Naive thymus-derived CD4-positive, alpha-beta T cell (primary cell): ENCODE data around the gene ARMC7. TPM values are rescaled to one million over a fixed set of nuclear protein-coding genes. Genes with fewer than 3 reads are reported as not detected.
A peak's percentile ranks its signal among the peaks of the same experiment; 100 is the strongest.
"Not testable (repeated sequence)": the region's sequence is repeated elsewhere in the genome, so short reads cannot be mapped to it uniquely, and the experiment has no call there.

Experiments
- ATAC-seq: fragments of 150-1000 bp; cut with Tn5 transposase; 2 replicates; pipeline ENCODE4 v1.10.0; 2021; ENCODE audit warnings: mild to moderate bottlenecking, moderate library complexity
- CTCF ChIA-PET: fragments of 350-600 bp; sonication (Branson Sonifier 250); formaldehyde crosslinking; loops from one replicate; lab custom pipeline; 2021; ENCODE audit warnings: antibody characterized with exemption; lab: Charles Lee
- POLR2A ChIA-PET: fragments of 350-600 bp; sonication (Branson Sonifier 250); formaldehyde crosslinking; loops from one replicate; lab custom pipeline; 2021; ENCODE audit warnings: antibody characterized with exemption, inconsistent platforms; lab: Charles Lee
- DNase-seq, 9 donors: peaks; one replicate each; pipeline versions ENCODE4 v3.0.0 to v3.0.0-alpha.2; 2020 to 2022; ENCODE audit warnings: mixed read lengths in 1 of 9
- H3K27ac ChIP-seq: one replicate; pipeline ENCODE4 v1.7.0; 2013; ENCODE audit warnings: mild to moderate bottlenecking, low read depth, low read length, moderate library complexity
- H3K27me3 ChIP-seq, 2 donors: one replicate each; pipeline ENCODE4 v1.7.0; 2013; ENCODE audit warnings: low read length in 2 of 2, mild to moderate bottlenecking in 2 of 2, moderate library complexity in 2 of 2; ENCODE audit not compliant: control insufficient read depth in 2 of 2, insufficient read depth in 2 of 2
- H3K36me3 ChIP-seq, 3 experiments: 1 replicate in 2 of 3; 2 replicates in 1 of 3; pipeline ENCODE4 v1.7.0; 2013; ENCODE audit warnings: low read length in 3 of 3, mild to moderate bottlenecking in 3 of 3, moderate library complexity in 1 of 3; ENCODE audit not compliant: insufficient read depth in 3 of 3, control insufficient read depth in 2 of 3
- H3K4me1 ChIP-seq, 2 donors: one replicate each; pipeline ENCODE4 v1.7.0; 2013; ENCODE audit warnings: low read length in 2 of 2, mild to moderate bottlenecking in 2 of 2, moderate library complexity in 1 of 2; ENCODE audit not compliant: control insufficient read depth in 2 of 2, insufficient read depth in 2 of 2
- H3K4me3 ChIP-seq: 2 replicates; pipeline ENCODE4 v1.7.0; 2013; ENCODE audit warnings: mild to moderate bottlenecking, low read length
- H3K9me3 ChIP-seq, 3 experiments: 1 replicate in 2 of 3; 2 replicates in 1 of 3; pipeline ENCODE4 v1.7.0; 2013; ENCODE audit warnings: low read length in 3 of 3; ENCODE audit not compliant: control insufficient read depth in 2 of 3
- H3K27ac Mint-ChIP-seq, 9 donors: one replicate each; pipeline ENCODE4 v1.8.0; 2020 to 2022; ENCODE audit warnings: mixed read lengths in 9 of 9, mild to moderate bottlenecking in 8 of 9, moderate library complexity in 5 of 9, inconsistent platforms in 2 of 9
- H3K27me3 Mint-ChIP-seq, 5 donors: one replicate each; pipeline ENCODE4 v1.8.0; 2021 to 2022; ENCODE audit warnings: mixed read lengths in 5 of 5, mild to moderate bottlenecking in 1 of 5
- H3K36me3 Mint-ChIP-seq, 5 donors: one replicate each; pipeline ENCODE4 v1.8.0; 2020 to 2022; ENCODE audit warnings: mixed read lengths in 5 of 5, mild to moderate bottlenecking in 3 of 5, inconsistent platforms in 1 of 5
- H3K4me1 Mint-ChIP-seq, 7 donors: one replicate each; pipeline ENCODE4 v1.8.0; 2020 to 2022; ENCODE audit warnings: mixed read lengths in 7 of 7, mild to moderate bottlenecking in 3 of 7, inconsistent platforms in 1 of 7
- H3K4me3 Mint-ChIP-seq, 10 donors: one replicate each; pipeline ENCODE4 v1.8.0; 2020 to 2022; ENCODE audit warnings: mild to moderate bottlenecking in 10 of 10, mixed read lengths in 10 of 10, moderate library complexity in 6 of 10, inconsistent platforms in 2 of 10
- H3K9me3 Mint-ChIP-seq, 11 donors: one replicate each; pipeline ENCODE4 v1.8.0; 2020 to 2022; ENCODE audit warnings: mixed read lengths in 11 of 11, mild to moderate bottlenecking in 4 of 11, inconsistent platforms in 1 of 11, moderate library complexity in 1 of 11
- intact Hi-C, 2 donors: fragments of 100-400 bp; cut with micrococcal nuclease; formaldehyde crosslinking; loops; one replicate each; pipeline ENCODE4 v1.15.1; 2023
- polyA plus RNA-seq, 2 donors: library from polyadenylated mRNA; unstranded; fragments of 300-500 nt; fragmentation: Illumina TruSeq; gene quantifications; one replicate each; pipeline ENCODE4 v1.2.3, GENCODE V29; 2021
- total RNA-seq, 6 experiments: library from RNA in 5 of 6; stranded (reverse) in 5 of 6; gene quantifications; 1 replicate in 5 of 6; 2 replicates in 1 of 6; pipeline ENCODE4 v1.2.3 and lab custom pipeline; 2021 to 2026

Gene ARMC7
- total and polyA plus RNA-seq, 7 experiments from 2014 or later, result 1.8 to 18.9 (median 10.5) TPM

DNA sequence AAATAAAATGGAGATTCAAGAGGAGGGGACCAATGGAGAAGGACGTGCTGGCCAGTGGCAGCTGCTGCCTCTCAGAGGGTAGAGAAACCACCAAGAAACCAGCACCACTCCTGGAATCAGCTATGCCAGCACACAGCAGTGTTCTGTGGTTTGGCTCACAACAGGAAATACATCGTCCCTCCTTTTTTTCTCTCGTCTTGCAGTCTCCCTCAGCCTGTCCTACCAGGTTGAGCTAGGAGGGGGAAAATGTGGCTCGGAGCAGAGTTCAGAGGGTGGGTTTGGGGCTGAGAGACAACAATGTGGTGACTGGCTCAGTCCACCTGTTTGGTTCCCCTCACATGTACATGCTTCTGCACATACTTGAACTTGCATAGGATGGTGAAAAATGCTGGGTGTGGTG lies 41.9 kb upstream of the ARMC7 start:
- POLR2A ChIA-PET, result interaction anchor here (0.6 to 3.5 kb wide), 16 partner anchors 9 to 203 kb away, joined by 3 to 20 read pairs (median 4); partner anchors contain the start of genes ARMC7, HID1, KCTD2 and MIF4GD
- DNase-seq (peak in 7 of 9 donors; percentile 34 to 56 (median 50)), ATAC-seq (peak; percentile 82)
- Histone ChIP-seq H3K4me1 (peaks cover 7 to 9% of the 10 kb centered on the region in 2 donors), H3K27ac (peak overlapping the region; percentile 55), H3K9me3 (no peaks in the 10 kb centered on the region), H3K27me3 (no peaks in the 10 kb centered on the region), H3K36me3 (peaks cover 0 to 25% (median 0%) of the 10 kb centered on the region in 3 experiments), H3K4me3 (no peak overlapping the region)
- peak overlapping the region; percentile 78 to 96 (median 88) for H3K27ac Mint-ChIP-seq
- H3K4me3 Mint-ChIP-seq, result peak overlapping the region; percentile 38 to 86 (median 78)
- CTCF ChIA-PET, result interaction anchor here (0.6 to 2.0 kb wide), 12 partner anchors 9 to 194 kb away, joined by 3 to 7 read pairs (median 3); partner anchors contain the start of genes GGA3, MRPS7 and NT5C
- no peaks in the 10 kb centered on the region for H3K27me3 Mint-ChIP-seq
- intact Hi-C loops, result loop anchor here in 1 of 2 donors (5.0 kb wide), 1 partner anchor 39 kb away; the partner anchor contains the start of gene ARMC7
- peaks cover 13 to 36% (median 28%) of the 10 kb centered on the region in 7 donors for H3K4me1 Mint-ChIP-seq
- peaks cover 0 to 2% (median 0%) of the 10 kb centered on the region in 11 donors for H3K9me3 Mint-ChIP-seq
- H3K36me3 Mint-ChIP-seq, result peaks cover 0 to 19% (median 5%) of the 10 kb centered on the region in 5 donors

DNA sequence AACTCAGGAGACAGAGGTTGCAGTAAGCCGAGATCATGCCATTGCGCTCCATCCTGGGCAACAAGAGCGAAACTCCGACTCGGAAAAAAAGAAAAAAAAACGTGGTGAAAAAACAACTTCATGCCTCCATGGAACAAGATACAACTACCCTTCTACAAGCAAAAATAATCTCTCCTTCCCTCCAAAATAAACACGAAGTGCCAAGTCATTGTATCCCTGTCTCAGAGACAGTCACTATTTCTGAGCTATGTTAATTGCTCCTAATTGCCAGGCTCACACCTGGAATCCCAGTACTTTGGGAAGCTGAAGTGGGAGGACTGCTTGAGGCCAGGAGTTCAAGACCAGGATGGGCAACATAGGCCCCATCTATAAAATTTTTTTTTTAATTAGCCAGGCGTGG lies 41.0 kb upstream of the ARMC7 start:
- ATAC-seq (no peak), DNase-seq (no peak)
- Histone ChIP-seq H3K4me1 (peaks cover 7 to 9% of the 10 kb centered on the region in 2 donors), H3K27me3 (no peaks in the 10 kb centered on the region), H3K9me3 (no peaks in the 10 kb centered on the region), H3K4me3 (no peak overlapping the region), H3K27ac (no peak overlapping the region), H3K36me3 (peaks cover 0 to 16% (median 0%) of the 10 kb centered on the region in 3 experiments)
- intact Hi-C loops, result loop anchor here in 1 of 2 donors (5.0 kb wide), 1 partner anchor 39 kb away; the partner anchor contains the start of gene ARMC7
- H3K36me3 Mint-ChIP-seq, result peaks cover 0 to 11% (median 4%) of the 10 kb centered on the region in 5 donors
- no peaks in the 10 kb centered on the region for H3K27me3 Mint-ChIP-seq
- peak overlapping the region in 5 of 9 donors; percentile 25 to 75 (median 61) for H3K27ac Mint-ChIP-seq
- CTCF ChIA-PET, result interaction anchor here (0.7 to 2.1 kb wide), 6 partner anchors 20 to 193 kb away, joined by 3 to 7 read pairs (median 4); no protein-coding TSS in a partner anchor
- peaks cover 13 to 36% (median 28%) of the 10 kb centered on the region in 7 donors for H3K4me1 Mint-ChIP-seq
- H3K9me3 Mint-ChIP-seq, result peaks cover 0 to 2% (median 0%) of the 10 kb centered on the region in 11 donors
- H3K4me3 Mint-ChIP-seq, result peak overlapping the region in 4 of 10 donors; percentile 35 to 48 (median 42)
- POLR2A ChIA-PET, result interaction anchor here (0.7 to 3.5 kb wide), 6 partner anchors 8 to 86 kb away, joined by 3 to 20 read pairs (median 6); partner anchors contain the start of gene SLC16A5

DNA sequence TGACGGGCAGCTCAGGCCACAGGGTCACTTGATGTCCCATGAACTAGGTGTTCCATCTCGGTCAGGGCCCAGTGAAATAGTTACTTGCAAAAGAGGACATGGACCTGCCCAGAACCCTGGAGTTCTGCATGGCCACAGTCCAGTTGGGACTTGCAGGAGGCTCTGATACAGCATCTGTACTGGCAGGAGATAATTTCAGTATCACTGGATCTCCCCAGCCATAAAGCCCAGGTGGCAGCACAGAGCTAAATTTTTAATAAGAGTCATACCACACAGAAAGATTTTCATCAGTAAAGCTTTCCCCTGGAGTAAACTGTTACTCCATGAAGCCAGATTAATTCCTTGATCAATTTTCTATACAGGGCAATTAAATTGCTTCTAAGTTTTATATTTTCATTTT lies 40.0 kb upstream of the ARMC7 start:
- Mint-ChIP-seq H3K4me3 (peak overlapping the region in 1 of 10 donors; percentile 54), H3K27me3 (no peaks in the 10 kb centered on the region), H3K36me3 (peaks cover 0 to 4% (median 0%) of the 10 kb centered on the region in 5 donors), H3K4me1 (peaks cover 13 to 36% (median 28%) of the 10 kb centered on the region in 7 donors), H3K9me3 (peaks cover 0 to 2% (median 0%) of the 10 kb centered on the region in 11 donors), H3K27ac (peak overlapping the region in 7 of 9 donors; percentile 14 to 75 (median 42))
- H3K27ac ChIP-seq, result no peak overlapping the region
- POLR2A ChIA-PET, result interaction anchor here (1.1 to 3.5 kb wide), 3 partner anchors 10 to 45 kb away, joined by 5 to 20 read pairs (median 6); partner anchors contain the start of gene SLC16A5
- DNase-seq (peak in 1 of 9 donors; percentile 40), ATAC-seq (peak; percentile 47)
- CTCF ChIA-PET, result interaction anchor here (0.6 to 2.1 kb wide), 11 partner anchors 9 to 123 kb away, joined by 3 to 9 read pairs (median 5); partner anchors contain the start of gene MRPL58
- peaks cover 0 to 5% (median 0%) of the 10 kb centered on the region in 3 experiments for H3K36me3 ChIP-seq
- no peaks in the 10 kb centered on the region for H3K27me3 ChIP-seq
- intact Hi-C loops, result loop anchor here in 1 of 2 donors (5.0 kb wide), 1 partner anchor 38 kb away; the partner anchor contains the start of gene ARMC7
- peaks cover 7 to 9% of the 10 kb centered on the region in 2 donors for H3K4me1 ChIP-seq
- no peak overlapping the region for H3K4me3 ChIP-seq
- no peaks in the 10 kb centered on the region for H3K9me3 ChIP-seq

DNA sequence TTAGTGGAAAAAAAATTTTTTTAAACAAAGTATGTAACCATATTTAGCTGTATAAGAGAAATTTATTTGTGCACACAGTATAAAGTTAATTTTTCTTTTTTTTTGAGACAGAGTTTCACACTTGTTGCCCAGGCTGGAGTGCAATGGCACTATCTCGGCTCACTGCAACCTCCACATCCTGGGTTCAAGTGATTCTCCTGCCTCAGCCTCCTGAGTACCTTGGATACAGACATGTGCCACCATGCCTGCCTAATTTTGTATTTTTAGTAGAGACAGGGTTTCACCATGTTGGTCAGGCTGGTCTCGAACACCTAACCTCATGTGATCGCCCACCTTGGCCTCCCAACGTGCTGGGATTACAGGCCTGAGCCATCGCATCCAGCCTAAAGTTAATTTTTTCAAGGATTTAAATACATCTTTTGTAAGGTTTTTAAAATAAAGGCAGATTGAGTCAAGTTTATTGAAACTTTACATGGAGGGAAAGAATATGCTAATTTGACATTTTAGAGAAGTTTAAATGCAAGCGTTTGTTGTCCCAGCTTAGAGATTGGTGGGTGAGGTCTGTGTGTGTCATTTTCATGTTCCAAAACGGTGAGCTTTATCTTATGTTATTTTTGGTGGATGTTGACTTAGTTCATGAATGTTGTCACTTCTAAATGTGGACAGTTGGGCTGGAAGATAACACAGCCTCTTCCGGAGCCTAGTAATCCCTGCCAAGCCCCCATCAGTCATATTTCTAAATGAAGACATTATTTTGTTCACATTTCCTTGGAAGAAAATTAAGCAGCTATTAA lies 38.1 kb upstream of the ARMC7 start:
- ChIA-PET POLR2A (interaction anchor here (0.7 to 1.5 kb wide), 6 partner anchors 11 to 393 kb away, joined by 3 to 4 read pairs (median 3); partner anchors contain the start of gene SLC16A5), CTCF (interaction anchor here (0.6 to 0.8 kb wide), 5 partner anchors 11 to 131 kb away, joined by 3 to 4 read pairs (median 3); no protein-coding TSS in a partner anchor)
- H3K27me3 ChIP-seq, H3K4me3 Mint-ChIP-seq, H3K27me3 Mint-ChIP-seq, H3K4me3 ChIP-seq, intact Hi-C loops, H3K27ac ChIP-seq, H3K36me3 ChIP-seq, H3K36me3 Mint-ChIP-seq, ATAC-seq, H3K4me1 ChIP-seq, H3K9me3 Mint-ChIP-seq, H3K9me3 ChIP-seq, DNase-seq: not testable (repeated sequence)
- Mint-ChIP-seq H3K27ac (peak overlapping the region in 2 of 9 donors; percentile 14 to 47), H3K4me1 (peaks cover 2 to 20% (median 17%) of the 10 kb centered on the region in 7 donors)

DNA sequence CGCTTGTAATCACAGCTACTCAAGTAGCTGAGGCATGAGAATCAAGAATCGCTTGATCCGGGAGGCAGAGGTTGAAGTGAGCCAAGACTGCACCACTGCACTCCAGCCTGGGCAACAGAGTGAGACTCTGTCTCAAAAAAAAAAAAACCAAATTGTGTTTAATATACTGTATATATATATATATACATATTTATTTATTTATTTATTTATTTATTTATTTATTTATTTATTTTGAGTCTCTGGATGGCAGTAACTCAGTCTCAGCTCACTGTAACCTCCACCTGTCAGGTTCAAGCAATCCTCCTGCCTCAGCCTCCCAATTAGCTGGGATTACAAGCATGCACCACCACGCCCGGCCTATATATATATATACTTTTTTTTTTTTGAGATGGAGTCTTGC lies 36.9 kb upstream of the ARMC7 start:
- H3K4me1 Mint-ChIP-seq, result peaks cover 0 to 20% (median 13%) of the 10 kb centered on the region in 7 donors
- H3K4me3 ChIP-seq, H3K9me3 Mint-ChIP-seq, H3K27ac Mint-ChIP-seq, H3K27ac ChIP-seq, DNase-seq, H3K4me3 Mint-ChIP-seq, H3K36me3 Mint-ChIP-seq, ATAC-seq, H3K27me3 Mint-ChIP-seq, H3K9me3 ChIP-seq, H3K27me3 ChIP-seq, H3K36me3 ChIP-seq, intact Hi-C loops: not testable (repeated sequence)
- ChIA-PET POLR2A (interaction anchor here (1.5 kb wide), 1 partner anchor 12 kb away, joined by 4 read pairs; no protein-coding TSS in a partner anchor), CTCF (interaction anchor here (0.8 to 1.0 kb wide), 2 partner anchors 112 to 132 kb away, joined by 3 to 4 read pairs; no protein-coding TSS in a partner anchor)
- H3K4me1 ChIP-seq, result peaks cover 2 to 12% of the 10 kb centered on the region in 2 donors

DNA sequence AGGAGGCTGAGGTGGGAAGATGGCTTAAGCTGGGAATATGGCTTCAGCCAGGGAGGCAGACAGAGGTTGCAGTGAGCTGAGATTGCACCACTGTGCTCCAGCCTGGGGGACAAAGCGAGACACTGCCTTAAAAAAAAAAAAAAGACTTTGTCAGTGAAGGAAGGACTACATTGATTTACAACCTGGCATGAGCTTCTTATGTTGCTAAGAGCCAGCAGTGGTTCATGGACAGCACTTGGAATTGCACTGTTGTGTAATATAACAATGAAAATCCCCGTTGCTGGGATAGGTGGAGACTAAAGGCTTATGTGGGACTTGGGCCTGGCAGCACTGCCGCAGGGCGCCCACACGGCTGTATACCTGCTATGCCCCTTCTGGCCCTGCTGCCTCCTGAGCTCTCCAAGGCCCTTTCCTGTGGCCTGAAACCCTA lies 36.1 kb upstream of the ARMC7 start:
- Mint-ChIP-seq H3K36me3 (no peaks in the 10 kb centered on the region), H3K4me1 (peaks cover 0 to 20% (median 11%) of the 10 kb centered on the region in 7 donors), H3K27me3 (no peaks in the 10 kb centered on the region), H3K27ac (peak overlapping the region in 2 of 9 donors; percentile 17 to 32), H3K9me3 (no peaks in the 10 kb centered on the region), H3K4me3 (no peak overlapping the region)
- ATAC-seq (no peak), DNase-seq (no peak)
- ChIA-PET POLR2A (interaction anchor here (1.0 kb wide), 1 partner anchor 9 kb away, joined by 4 read pairs; no protein-coding TSS in a partner anchor), CTCF (interaction anchor here (1.0 kb wide), 1 partner anchor 112 kb away, joined by 7 read pairs; no protein-coding TSS in a partner anchor)
- H3K4me3 ChIP-seq, result no peak overlapping the region
- H3K36me3 ChIP-seq, result no peaks in the 10 kb centered on the region
- peaks cover 0 to 14% of the 10 kb centered on the region in 2 donors for H3K4me1 ChIP-seq
- H3K27me3 ChIP-seq, result no peaks in the 10 kb centered on the region
- no peak overlapping the region for H3K27ac ChIP-seq
- no peaks in the 10 kb centered on the region for H3K9me3 ChIP-seq
- intact Hi-C loops, result no loop called here
